NCI-H1436 (cell line): Measurements from ENCODE around the gene CACNA2D1.
A peak's percentile ranks its signal among the peaks of the same experiment; 100 is the strongest.

Experiments used
- DNase-seq: peaks from one replicate; lab custom pipeline; 2025; lab: John Stamatoyannopoulos, UW

Gene CACNA2D1

GRCh38 chr7:82343716-82344115 is 99.9 kb downstream of the CACNA2D1 start:
- DNase-seq: no peak

- no peak for DNase-seq
Measured at GRCh38 chr7:82339958-82340357, 103.6 kb downstream of the CACNA2D1 start.

- peak; percentile 84 for DNase-seq
Measured at GRCh38 chr7:82335927-82336326, 107.7 kb downstream of the CACNA2D1 start.

- DNase-seq: no peak
Measured at GRCh38 chr7:82335001-82335400, 108.6 kb downstream of the CACNA2D1 start.

GRCh38 chr7:82331234-82331633 is 112.3 kb downstream of the CACNA2D1 start:
- DNase-seq: no peak

GRCh38 chr7:82330706-82331215 is 112.8 kb downstream of the CACNA2D1 start:
- no peak for DNase-seq

GRCh38 chr7:82327898-82328297 is 115.7 kb downstream of the CACNA2D1 start:
- DNase-seq: no peak

GRCh38 chr7:82325416-82325815 is 118.2 kb downstream of the CACNA2D1 start:
- DNase-seq: no peak

GRCh38 chr7:82323806-82324205 is 119.8 kb downstream of the CACNA2D1 start:
- DNase-seq: no peak

- peak; percentile 74 for DNase-seq
Measured at GRCh38 chr7:82319674-82320118, 123.9 kb downstream of the CACNA2D1 start.

- DNase-seq: no peak
Measured at GRCh38 chr7:82318786-82319185, 124.8 kb downstream of the CACNA2D1 start.

- DNase-seq: no peak
Measured at GRCh38 chr7:82317760-82318159, 125.8 kb downstream of the CACNA2D1 start.

- no peak for DNase-seq
Measured at GRCh38 chr7:82317257-82317721, 126.3 kb downstream of the CACNA2D1 start.

GRCh38 chr7:82313269-82313668 is 130.3 kb downstream of the CACNA2D1 start:
- no peak for DNase-seq

GRCh38 chr7:82312646-82313045 is 130.9 kb downstream of the CACNA2D1 start:
- DNase-seq: no peak

- DNase-seq: no peak
Measured at GRCh38 chr7:82305347-82306005, 138.1 kb downstream of the CACNA2D1 start.

GRCh38 chr7:82294865-82295264 is 148.7 kb downstream of the CACNA2D1 start:
- no peak for DNase-seq

- DNase-seq: no peak
Measured at GRCh38 chr7:82294382-82294784, 149.2 kb downstream of the CACNA2D1 start.

GRCh38 chr7:82293467-82293866 is 150.1 kb downstream of the CACNA2D1 start:
- no peak for DNase-seq

- DNase-seq: no peak
Measured at GRCh38 chr7:82291931-82292330, 151.6 kb downstream of the CACNA2D1 start.

- DNase-seq: no peak
Measured at GRCh38 chr7:82289889-82290288, 153.7 kb downstream of the CACNA2D1 start.

- DNase-seq: no peak
Measured at GRCh38 chr7:82289152-82289535, 154.4 kb downstream of the CACNA2D1 start.

- no peak for DNase-seq
Measured at GRCh38 chr7:82286798-82287140, 156.8 kb downstream of the CACNA2D1 start.
